Middle frontal gyrus (tissue), 1 donor: ENCODE measurements around the gene PDCL3.

Experiments used
- DNase-seq: peaks from one replicate; pipeline ENCODE4 v3.0.0-alpha.2; 2015; ENCODE audit warnings: low spot score; ENCODE audit errors: extremely low spot score

The PDCL3 gene

GRCh38 chr2:100560216-100560830 is 2.5 kb upstream of the PDCL3 start:
- DNase-seq = no peak

GRCh38 chr2:100561191-100561590 is 1.6 kb upstream of the PDCL3 start:
- no peak for DNase-seq

DNA sequence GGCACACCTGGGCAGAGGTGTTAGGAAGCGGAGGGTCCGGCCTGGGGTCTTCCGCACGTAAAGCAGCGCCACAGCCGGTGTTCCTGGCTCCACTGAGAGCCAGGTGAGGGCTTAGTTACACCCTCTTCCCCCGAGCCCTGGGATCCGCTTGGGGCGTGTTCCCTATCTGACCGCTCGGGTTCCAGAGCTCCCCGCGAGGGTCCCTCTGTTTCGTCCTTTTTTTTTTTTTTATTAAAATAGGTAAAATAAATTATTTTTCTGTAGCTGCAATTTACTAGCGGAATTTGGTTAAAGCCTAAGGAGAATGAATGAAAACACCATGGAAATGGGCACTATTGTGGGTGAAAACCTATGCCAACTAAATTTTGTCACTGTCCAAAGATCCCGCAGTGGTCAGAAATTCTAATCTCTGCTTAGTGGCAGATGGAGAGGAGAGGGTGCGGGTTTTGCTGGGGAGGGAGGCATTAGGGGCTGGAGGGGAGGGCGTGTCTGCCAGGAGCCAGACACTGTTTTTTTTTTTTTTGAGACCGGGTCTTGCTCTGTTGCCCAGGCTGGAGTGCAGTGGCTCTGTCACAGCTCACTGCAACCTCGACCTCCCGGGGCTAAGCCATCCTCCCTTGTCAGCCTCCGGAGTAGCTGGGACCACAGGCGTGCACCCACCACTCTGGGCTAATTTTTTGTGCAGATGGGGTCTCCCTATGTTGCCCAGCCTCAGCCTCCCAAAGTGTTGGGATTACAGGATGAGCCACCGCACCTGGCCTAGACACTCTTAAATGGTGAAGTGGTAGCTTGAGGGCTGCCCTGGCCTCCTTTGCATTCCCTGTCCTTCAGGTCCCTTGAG is 834 bp downstream of the PDCL3 start:
- DNase-seq = no peak

GRCh38 chr2:100568989-100569388 is 6.2 kb downstream of the PDCL3 start:
- DNase-seq = no peak

DNA sequence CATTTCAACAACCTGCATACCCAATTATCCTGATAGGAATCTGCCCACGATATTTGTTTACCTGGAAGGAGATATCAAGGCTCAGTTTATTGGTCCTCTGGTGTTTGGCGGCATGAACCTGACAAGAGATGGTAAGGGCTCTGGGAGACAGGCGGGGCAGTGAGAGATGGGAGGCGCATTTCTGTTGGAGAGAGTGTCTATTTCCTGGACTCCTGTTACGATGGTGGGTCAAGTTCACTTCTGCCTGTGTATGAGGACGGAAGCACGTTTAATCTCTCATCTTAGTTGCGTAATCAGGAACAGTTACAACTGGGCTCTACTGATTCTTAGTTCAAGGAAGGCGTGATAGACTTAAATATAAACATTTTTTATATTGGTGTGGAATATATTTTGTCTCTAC is 8.9 kb downstream of the PDCL3 start:
- no peak for DNase-seq

GRCh38 chr2:100577777-100578176 is 15.0 kb downstream of the PDCL3 start:
- no peak for DNase-seq

DNA sequence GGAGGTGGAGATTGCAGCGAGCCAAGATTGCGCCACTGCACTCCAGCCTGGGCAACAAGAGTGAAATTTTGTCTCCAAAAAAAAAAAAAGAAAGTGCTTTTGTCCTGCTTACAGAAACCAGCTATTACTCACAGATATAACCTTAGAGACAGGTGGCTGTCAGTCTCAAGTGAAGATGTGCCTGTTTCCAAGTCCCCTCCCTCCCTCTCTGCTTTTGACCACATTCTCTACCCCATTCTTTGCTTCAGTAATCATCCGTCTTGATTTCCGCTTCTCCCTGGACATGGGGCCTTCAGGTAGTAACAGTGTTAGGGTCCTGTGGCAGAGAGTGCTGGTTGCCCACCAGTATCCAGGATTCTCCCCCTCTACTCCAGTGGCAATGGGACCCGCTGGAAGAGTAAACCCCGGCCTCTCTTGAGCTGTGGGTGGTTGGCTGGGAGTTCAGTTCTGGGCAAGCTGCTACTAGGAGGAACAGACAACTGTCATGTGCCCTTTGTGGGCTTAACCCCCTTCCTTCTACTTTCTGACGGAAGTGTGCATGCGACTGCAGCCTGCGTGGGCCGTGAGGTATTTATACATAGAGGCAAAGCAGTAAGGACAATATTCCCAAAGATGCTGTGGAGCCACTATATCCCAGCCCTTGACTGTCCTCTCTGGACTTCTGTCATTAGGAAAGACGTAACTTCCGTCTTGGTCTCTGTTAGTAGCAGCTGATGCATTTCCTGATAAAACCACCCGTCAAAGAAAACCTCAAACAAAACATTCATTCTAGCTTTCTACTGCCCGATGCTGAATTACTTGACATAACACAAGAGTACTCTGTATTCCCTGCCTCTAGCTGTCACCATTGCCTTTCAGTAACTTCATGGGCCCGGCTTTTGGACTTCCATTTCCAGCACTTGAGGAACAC is 17.8 kb downstream of the PDCL3 start:
- no peak for DNase-seq

GRCh38 chr2:100581277-100581612 is 18.5 kb downstream of the PDCL3 start:
- no peak for DNase-seq

DNA sequence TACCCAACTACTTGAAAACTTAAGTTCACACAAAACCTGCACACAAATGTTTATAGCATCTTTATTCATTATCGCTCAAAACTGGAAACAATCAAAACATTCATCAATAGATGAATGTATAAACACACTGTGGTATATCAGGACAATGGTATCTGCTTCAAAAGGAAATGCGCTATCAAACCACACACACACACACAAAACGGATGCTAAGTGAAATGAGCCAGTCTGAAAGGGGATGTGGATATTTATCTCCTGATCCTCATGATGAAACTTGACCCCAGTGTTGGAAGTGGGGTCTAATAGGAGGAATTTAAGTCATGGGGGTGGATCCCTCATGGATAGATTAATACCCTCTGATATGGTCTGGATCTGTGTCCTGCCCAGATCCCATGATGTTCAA is 22.0 kb downstream of the PDCL3 start:
- no peak for DNase-seq

DNA sequence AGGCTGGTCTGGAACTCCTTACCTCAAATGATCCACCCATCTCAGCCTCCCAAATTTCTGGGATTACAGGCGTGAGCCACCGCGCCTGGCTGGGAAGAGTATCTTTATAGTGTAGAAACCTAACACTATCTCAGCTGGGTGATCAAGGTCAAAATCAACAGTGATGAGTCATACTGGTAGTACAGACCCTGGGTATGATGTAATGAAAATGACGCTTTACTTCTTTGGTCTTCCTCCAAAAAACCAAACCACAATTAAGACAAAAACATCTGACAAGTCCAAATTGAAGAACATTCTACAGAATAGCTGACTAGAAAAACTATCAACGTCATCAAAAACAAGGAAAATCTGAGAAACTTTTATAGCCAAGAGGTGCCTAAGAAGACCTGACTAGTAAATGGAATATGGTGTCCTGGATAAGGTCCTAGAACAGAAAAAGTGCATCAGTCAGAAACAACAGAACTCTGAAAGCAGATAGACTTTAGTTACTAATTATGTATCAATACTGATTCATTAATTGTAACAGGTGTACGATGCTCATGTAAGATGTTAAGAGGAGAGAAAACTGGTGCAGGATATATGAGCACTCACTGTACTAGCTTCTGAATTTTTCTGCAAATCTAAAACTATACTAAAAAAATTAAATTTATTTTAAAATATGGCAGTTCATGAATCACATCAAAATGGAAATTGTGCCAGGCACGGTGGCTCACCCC is 25.4 kb downstream of the PDCL3 start:
- no peak for DNase-seq

DNA sequence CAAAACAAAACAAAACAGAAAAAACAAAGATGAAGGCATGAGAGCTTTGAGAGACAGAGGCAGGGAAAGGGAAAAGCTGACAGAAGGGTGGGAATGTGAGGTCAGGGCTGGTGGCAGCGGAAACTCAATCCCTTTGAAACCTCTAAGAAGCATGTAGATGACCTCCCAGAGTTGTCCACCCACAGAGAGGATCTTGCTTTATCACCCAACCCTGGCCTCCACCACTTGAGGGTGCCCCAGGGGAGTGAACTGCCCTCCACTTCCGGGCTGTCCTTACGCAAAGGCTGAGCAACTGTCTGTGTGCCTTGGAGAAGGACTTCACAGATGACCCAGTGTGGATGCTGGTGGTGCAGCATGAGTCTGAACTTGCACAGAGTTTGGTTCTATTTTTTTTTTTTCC is 26.7 kb downstream of the PDCL3 start:
- DNase-seq = no peak

DNA sequence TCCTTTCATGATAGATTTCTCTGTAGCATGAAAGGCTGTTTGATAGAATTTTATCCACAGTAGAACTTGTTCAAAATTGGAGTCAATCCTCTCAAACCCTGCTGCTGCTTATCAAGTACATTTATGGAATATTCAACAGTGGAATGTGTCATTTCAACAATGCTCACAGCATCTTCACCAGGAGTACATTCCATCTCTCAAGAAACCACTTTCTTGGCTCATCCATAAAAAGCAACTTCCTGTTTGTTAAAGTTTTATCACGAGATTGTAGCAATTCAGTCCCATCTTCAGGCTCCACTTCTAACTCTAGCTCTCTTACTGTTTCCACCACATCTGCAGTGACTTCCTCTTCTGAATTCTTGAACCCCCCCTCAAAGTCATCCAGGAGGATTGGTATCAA is 29.4 kb downstream of the PDCL3 start:
- DNase-seq = no peak

DNA sequence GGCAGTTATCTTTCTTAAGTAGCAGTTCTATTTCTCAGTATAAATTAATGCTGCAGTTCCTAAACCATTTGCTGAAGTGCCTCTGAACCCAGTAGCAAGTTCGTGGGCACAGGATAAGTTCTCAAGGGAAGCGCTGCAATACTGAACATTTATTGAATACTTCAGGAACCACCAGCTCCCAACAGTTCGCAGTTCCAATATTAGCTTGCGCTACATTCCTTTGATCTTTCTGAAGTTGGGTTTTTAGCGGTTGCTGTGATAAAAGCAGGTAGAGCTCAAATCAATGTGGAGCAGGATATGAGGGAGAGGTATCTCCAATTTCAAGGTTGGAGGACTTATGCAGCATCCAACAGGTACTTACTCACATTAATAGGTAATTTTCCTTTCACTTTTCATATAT is 33.7 kb downstream of the PDCL3 start:
- no peak for DNase-seq

DNA sequence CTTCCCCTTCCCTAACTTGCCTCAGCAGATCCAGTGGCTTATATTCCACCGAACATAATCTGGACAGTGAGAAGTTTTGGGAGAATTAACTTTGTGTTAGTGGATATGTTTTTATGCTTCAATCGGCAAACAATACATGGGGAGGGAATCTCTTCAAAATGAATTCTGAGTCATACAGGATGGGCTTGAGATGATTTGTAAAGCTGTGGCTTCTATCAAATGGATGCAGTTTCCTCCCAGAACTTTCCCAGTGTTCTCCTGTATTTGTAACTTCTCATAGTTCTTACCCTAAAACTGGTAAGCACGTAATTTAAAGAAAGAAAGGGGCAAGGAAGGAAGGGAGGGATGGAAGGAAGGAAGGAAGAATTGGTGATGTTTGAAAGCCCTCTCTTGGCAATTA is 36.8 kb downstream of the PDCL3 start:
- DNase-seq = no peak

DNA sequence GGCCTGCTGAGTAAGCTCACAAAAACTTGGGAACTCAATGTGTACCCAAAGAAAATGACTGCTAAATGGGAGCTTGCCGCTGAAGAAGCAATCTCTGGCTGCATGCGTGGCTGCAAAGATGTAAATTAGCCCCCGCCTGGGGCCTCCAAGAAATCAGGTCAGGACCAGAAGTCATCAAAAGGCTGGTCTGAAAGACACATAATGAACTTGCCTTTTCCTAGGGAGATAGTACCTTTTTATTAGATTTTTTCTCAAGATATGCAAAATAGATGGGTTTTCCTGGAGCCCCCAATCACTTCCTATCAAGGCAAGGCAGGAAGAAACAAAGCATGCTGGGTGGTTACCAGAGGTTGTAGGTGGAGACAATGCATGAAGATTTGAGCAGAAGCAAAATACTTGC is 38.9 kb downstream of the PDCL3 start:
- no peak for DNase-seq

DNA sequence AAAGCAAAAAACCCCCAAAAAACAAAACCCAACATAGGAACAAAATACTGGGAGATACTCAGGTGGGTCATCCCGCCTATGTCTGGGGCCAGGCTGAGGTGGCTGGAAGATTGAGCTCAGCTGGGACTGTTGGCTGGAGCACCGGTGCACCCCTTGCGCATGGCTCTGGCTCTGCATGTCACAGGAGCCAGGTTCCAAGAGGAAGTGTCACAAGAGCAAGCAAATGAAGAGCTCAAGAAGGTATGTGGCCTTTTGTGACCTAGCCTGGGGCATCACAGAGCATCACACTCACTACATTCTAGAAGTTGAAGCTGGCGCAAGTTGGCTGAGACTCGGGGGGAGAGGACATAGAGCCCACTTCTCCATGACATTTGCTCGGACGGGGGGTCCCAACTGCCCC is 40.6 kb downstream of the PDCL3 start:
- DNase-seq = no peak

DNA sequence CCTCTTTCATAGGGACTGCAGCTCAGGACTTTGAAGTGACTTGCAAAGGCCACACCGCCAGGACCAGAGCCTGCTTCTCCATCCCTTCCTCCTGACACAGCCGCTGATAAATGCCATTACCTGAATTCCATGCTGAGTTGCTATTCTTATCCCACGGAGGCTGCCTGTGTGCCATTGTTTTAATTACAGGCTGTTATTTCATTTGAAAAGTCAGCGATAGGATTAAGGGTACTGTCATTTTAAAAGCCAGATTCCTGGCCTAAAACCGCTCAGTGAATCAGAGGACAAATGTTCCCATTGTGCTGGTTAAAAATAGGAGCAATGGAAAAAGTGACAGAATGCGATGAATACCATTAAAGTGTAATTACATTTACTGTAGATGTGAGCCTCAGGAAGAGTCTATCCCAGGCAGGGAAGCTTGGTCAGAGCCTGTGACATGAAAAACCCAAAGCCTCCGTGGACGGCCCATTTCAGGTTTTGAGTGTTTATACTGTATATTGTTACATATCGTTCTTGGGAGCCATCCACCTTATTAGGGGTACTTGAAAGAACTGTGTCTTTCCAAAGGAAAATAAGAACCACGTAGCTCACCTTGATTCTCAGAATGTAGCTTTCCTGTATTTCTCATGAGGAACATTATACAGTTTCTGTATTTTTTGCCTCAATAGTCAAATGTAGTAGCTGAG is 41.3 kb downstream of the PDCL3 start:
- no peak for DNase-seq

GRCh38 chr2:100606332-100606725 is 43.5 kb downstream of the PDCL3 start:
- no peak for DNase-seq

GRCh38 chr2:100606726-100607343 is 44.0 kb downstream of the PDCL3 start:
- DNase-seq = peak; percentile 32

GRCh38 chr2:100610381-100610831 is 47.6 kb downstream of the PDCL3 start:
- DNase-seq = peak; percentile 78
